Stomach (tissue), 4 donors: ENCODE results near the gene ORC3.

Experiments
- CTCF ChIP-seq, 7 experiments: fragments of 450-650 bp in 4 of 7; fragments of 200-600 bp in 3 of 7; sonication (generic) in 3 of 7; IDR thresholded peaks; one replicate each; pipeline ENCODE4 v1.5.1; 2016 to 2019; ENCODE audit warnings: antibody characterized with exemption in 7 of 7, control low read depth in 2 of 7, mild to moderate bottlenecking in 1 of 7
- EP300 ChIP-seq: sonication (generic); formaldehyde crosslinking; IDR thresholded peaks from one replicate; pipeline ENCODE4 v1.6.1; 2017; ENCODE audit warnings: antibody characterized with exemption
- POLR2A ChIP-seq, 4 donors: fragments of 450-650 bp; IDR thresholded peaks; one replicate each; pipeline ENCODE4 v1.6.1; 2016; ENCODE audit warnings: antibody characterized with exemption in 4 of 4, control low read depth in 2 of 4, mild to moderate bottlenecking in 1 of 4, moderate library complexity in 1 of 4
- POLR2AphosphoS5 ChIP-seq, 3 donors: sonication (generic); formaldehyde crosslinking; IDR thresholded peaks; one replicate each; pipeline ENCODE4 v1.6.1; 2016; ENCODE audit warnings: antibody characterized with exemption in 3 of 3

DNA sequence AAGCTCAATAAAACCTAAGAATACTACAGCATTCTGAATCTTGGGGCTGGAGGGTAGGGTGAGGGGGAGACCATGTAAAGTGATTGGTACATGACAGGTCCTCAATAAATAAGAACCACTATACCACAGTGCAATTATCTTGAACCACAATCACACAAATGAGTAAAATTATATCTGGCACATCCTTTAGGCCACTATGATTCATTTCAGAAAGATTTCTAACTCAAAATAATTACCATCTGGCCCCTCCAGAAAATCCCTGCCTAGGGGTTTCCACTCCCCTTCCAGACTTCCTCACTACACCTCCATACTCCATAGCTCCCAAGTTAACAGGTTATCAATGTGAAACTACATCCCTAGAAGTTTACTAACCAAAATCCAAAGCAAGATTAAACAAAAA, 92.4 kb downstream of the ORC3 start:
- TF ChIP-seq EP300, result no peak
- no peak for TF ChIP-seq CTCF (IDR thresholded peaks at IDR 0.05)
- TF ChIP-seq POLR2A (IDR thresholded peaks at IDR 0.05), result no peak
- no peak for TF ChIP-seq POLR2AphosphoS5 (IDR thresholded peaks at IDR 0.05)
